HT1080 (cell line): ENCODE results near the gene VPS37B. TPM values are rescaled to one million over a fixed set of nuclear protein-coding genes. Genes with fewer than 3 reads are reported as not detected.

Source experiments
- DNase-seq: peaks from one replicate; pipeline ENCODE4 v3.0.0-alpha.2; 2015; ENCODE audit warnings: low read depth
- total RNA-seq: library from RNA; depleted of rRNA; stranded (reverse); fragments of >200 nt; shearing (Covaris generic); gene quantifications from 2 replicates; pipeline ENCODE4 v1.2.3, GENCODE V29; 2014

VPS37B gene
- total RNA-seq, 1 experiment from 2014 or later = 87.4 TPM

DNA sequence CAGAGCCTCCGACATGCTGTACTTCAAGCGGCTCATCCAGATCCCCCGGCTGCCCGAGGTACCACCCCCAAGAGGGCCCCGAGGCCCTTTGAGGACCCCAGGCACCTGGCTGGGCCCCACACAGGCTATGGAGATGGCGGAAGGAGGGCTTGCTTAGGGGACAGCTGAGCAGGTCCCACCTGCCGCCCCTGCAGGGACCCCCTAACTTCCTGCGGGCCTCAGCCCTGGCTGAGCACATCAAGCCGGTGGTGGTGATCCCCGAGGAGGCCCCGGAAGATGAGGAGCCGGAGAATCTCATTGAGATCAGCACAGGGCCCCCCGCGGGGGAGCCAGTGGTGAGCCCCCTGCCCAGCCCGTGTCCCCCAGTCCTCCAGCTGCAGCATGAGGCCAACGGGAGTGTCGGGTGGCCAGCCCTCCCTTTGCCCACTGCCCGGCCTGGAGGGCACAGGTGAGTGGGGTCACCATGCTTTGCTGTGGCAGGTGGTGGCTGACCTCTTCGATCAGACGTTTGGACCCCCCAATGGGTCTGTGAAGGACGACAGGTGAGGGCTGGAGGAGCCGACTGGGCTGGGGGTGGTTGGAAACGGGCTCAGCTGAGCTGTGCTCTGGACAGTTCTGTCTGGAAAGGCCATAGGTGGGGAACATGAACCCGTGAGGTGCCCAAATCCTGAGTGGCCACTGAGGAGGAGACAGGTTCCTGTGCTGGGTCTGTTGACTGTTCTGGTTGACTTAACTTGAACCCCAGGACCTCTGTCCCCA is 40.7 kb downstream of the VPS37B start:
- DNase-seq = no peak

DNA sequence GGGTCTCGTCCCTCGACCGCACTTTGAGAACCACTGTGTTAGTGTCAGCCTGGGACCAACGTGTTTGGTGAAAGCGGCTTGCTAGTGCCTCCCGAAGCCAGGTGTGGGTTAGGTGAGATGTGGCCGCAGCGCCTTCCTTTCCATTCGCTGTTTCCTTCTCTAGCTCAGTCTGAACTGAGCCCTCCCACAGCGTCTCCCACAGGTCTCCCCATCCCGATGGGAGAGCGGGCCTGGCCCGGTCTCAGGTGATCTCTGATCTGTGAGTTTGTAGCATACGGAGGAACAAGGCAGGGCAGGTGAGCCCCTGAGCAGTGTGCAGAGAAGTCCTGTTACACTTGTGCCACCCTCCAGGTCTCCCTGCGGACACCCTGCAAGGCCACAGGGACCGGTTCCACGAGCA is 41.4 kb downstream of the VPS37B start:
- no peak for DNase-seq

DNA sequence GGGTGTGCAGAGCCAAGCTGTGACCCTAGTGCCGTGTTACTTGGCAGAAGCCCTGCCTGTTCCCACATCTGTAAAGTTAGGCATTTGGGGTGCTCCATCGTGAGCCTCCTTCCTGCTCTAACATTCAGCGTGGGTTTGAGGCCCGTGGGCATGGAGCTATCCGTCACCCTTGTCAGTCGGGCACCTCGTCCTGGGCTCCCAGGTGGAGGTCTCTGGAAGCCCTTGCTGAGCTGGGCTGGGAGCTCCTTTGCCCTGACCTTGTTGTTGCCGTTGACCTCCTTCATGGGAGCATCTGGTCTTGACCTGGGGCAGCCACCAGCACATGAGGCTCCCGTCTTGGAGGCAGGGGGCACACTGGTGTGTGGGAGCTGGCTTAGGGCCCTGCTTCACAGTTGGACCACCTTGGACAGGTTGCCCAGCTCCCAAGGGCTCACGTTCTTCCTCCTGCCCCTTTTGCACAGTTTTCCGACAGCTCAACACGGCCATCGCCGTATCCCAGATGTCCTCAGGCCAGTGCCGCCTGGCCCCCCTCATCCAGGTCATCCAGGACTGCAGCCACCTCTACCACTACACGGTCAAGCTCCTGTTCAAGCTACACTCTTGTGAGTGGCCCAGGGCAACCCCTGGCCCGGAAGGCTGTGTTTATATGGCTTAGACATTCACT is 42.2 kb downstream of the VPS37B start:
- DNase-seq = no peak

DNA sequence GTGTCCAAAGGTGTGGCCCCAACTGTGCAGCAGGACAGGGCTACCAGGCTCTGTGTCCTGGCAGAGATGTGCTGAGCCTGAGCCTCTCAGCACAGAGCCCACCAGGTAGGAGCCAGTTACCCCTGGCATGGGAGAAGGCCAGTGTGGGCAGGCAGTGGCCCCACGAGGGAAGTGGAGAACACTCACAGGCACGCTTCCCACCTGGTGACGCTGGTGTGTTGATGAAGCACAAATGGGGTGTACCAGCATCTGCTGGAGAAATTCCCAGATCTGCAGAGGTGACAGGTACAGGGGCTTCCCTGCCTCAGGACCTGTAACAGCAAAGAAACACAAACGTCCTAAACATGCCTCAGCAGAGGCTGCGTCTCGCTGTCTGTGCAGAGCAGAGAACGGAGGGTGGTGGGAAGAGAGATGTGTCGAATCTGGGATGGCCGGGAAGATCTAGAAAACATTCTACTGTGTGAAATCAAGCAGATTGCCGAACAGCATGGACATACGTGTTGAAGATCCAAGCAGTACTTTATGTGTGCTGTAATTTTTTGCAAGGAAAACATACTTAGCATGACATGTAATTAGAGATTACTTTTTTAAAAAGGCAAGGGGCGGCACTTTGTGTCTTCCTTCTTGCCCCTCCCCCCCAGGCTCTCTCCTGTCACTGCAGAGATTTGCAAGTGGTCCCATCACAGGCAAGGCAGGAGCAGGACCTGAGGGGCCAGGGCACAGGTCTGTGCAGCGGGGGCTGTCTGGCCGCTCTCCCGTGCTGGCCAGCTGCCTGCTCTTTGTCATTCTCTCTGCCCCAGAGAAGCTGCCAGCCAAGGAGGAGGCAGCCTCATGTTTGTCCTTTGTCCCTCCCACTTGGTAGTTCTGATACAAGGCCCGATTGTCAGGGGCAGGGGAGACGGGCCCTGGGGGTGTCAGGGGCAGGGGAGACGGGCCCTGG is 43.3 kb downstream of the VPS37B start:
- DNase-seq = no peak

GRCh38 chr12:122851820-122852219 is 44.1 kb downstream of the VPS37B start:
- DNase-seq = peak; percentile 94

- DNase-seq = no peak
Observed at GRCh38 chr12:122850695-122851350, 45.1 kb downstream of the VPS37B start.

DNA sequence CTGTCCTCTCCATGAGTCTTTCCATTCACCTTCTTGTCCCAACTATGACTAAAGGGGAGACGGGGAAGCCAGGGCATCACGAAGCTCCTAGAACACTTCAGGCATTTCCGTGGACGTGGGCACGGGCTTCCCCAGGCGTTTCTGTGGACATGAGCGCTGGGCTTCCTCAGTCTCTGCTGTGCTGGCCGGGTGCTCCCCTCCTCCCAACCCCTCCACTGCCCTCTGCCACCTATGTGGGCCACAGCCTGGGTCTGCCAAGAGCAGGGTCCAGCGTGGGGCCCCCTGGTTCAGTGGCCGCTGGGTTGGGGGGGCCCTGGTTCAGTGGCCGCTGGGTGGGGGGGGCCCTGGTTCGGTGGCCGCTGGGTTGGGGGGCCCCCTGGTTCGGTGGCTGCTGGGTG is 45.9 kb downstream of the VPS37B start:
- DNase-seq = no peak

DNA sequence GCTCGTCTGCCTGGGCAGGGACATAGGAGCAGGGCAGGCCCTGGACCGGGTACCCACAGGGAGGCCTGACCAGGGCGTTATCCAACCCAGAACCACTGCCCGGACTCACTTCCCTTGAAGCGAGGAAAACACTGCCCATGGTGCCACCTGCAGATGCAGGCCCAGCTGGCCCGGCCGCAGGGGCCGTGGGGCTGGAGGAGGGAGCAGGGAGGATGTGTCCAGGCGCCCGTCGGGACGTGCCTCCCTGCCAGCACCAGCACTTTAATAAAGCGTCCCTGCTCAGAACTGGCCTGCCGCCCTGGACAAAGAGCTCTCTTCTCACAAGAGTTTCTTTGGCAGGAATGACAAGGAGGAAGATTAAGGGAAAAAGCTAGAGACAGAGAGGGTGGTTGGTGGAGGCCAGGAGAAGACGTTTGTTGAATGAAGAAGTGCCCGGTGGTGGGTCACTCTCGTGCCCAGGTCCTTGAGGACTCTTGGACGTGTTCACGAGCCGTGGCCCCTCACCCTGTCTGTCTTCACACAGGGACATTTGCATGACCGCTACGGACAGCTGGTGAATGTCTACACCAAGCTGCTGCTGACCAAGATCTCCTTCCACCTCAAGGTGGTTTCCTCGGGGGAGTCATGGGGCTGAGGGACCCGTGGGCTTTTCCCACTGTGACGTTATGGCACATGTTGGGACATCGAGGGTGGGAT is 46.4 kb downstream of the VPS37B start:
- no peak for DNase-seq

DNA sequence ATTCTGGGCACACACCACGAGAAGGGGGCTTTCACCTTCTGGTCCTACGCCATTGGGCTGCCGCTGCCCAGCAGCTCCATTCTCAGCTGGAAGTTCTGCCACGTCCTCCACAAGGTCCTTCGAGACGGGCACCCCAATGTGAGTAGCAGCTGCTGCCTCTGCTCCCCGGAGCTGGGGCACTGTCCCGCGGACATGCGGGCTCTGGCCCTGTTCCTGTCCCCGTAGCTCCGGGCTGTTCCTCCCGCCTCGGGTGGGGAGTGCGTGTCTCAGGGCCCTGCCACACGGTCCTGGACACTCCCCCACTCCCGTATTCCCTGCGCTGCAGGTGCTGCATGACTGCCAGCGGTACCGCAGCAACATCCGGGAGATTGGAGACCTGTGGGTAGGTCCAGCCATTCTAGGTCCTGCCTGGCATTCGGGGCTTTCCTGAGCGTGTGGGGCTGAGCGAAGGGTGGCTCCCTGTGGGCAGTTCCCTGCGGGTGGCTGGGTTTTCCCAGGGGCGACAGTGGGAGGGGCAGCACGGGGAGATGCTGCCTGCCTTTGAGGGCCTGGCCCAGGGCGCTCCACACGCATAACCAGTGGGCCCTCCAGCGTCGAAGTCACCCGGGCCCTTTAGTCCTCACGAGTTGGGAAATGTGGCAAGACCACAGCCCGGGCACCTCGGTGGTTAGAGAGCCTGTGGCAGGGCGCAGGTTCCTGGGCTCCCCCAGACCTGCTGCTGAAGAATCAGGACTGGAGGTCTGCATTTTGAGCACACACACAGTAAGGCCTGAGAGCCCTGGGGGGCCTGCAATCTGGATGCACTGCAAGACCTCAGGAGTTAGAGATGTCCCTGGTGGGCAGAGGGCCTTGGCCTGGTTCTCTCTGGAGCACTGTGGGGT is 47.2 kb downstream of the VPS37B start:
- no peak for DNase-seq

GRCh38 chr12:122847921-122848421 is 48.0 kb downstream of the VPS37B start:
- DNase-seq = no peak

- DNase-seq = no peak
Observed at GRCh38 chr12:122847516-122847836, 48.4 kb downstream of the VPS37B start.

DNA sequence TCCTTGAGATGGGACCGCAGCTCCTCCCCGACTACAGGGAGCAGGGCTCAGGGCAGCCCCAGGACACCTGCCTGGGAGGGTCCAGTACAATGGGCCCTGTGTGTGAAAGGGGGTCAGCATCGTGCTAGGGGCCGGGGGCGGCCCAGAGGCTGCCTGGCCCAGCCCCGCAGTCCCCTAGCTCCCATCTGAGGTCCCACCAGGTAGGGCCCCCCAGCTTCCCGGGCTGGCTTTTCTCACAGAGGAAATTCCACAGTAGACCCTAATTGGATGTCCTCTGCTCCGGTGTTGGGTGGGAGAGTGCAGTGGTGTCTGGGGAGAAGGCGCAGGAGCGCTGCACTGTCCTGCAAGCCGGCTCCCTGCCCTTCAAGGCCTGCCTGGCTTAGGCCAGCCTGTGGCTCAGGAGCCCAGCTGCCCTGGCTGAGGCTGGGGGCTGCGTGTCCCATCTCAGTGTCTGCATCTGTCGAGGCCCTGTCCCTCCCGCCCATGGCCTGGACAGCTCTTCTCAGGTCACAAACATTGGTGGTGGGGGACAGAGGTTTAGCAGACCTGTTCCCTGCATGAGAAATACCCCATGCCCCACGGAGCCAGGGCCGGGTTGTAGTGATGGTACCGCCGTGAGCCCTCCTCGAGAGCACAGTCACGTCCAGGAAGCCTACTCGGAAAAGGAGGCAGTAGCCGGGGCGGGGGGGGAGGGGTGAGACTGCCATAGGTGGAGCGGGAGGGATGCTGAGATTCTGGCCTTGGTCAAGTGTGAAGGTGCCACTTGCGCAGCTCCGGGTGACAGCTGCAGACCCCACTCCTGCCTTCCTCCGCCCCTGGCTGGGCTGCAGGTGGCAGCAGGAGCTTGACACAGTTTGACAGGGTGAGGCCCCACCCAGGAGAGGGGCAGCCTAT is 49.1 kb downstream of the VPS37B start:
- DNase-seq = no peak

DNA sequence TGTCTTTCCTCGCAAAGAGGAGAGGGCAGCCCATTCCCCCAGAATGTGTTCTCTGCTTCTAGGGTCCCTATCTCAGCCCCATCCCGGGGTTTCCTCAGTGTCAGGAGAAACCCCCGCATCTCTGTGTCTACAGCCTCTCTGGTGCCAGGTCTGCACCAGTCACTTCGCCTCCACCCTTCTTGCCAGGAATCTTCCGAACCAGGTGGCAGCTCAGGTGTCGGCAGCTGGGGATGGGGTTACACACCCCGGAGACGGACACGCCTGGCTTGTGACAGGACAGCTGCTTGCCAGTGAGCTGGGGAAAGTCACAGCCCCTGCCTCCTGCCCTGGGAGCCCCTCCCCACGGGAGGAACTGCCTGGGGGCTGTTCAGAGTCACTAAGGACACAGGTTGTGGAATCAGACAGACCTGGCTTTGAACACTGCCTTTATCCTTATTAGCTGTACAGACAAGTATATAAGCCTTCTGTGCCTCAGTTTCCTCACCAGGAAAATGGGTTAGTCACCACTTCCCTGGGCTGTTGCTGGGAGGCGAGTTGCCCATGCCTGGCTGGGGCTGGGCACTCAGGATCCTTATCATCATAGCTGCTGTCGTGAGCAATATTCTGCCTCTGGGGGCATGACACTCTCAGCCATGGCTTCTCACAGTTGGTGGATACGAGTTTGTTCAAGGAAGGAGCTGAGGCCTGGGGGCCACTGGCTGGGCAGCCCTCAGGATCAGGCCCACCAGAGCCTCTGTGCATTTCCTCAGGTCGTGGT is 49.9 kb downstream of the VPS37B start:
- DNase-seq = no peak

GRCh38 chr12:122845041-122845864 is 50.7 kb downstream of the VPS37B start:
- DNase-seq = no peak

DNA sequence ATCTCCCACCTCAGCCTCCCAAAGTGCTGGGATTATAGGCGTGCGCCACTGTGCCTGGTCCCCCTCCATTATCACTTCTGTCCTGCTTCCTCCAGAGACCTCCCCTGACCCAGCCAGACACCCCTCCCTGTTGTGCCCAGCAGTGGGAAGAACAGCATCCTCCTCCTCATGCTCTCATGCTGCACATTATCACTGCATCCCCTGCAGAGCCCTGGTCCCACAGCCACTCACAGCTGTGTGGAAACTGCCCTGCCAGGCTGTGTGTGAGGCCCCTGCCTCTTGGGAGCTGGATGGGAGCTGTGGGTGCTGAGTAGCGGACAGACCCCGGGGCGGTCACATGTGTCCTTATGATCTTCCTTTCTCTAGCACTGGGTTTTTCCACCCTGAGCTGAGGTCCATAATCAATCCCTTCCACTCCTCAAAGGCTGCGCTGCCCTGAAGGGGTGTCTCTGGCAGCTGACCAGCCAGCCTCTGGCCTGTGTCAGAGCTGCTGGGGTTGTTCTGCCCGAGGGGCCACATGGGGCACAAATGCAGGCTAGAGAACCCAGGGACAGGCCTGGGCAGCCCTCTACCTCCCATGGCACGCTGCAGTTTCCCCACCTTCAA is 51.5 kb downstream of the VPS37B start:
- DNase-seq = no peak

GRCh38 chr12:122843455-122843854 is 52.5 kb downstream of the VPS37B start:
- DNase-seq = no peak
